Suppressor macrophage treated with lipopolysaccharide for 1 hour (primary cell): ENCODE measurements around the gene PCDH18.
"Not testable (repeated sequence)": the region's sequence is repeated elsewhere in the genome, so short reads cannot be mapped to it uniquely, and the experiment has no call there.

ENCODE experiments used
- DNase-seq, 3 donors: peaks; one replicate each; pipeline ENCODE4 v3.0.0-alpha.2; 2020 to 2022

Gene PCDH18

DNA sequence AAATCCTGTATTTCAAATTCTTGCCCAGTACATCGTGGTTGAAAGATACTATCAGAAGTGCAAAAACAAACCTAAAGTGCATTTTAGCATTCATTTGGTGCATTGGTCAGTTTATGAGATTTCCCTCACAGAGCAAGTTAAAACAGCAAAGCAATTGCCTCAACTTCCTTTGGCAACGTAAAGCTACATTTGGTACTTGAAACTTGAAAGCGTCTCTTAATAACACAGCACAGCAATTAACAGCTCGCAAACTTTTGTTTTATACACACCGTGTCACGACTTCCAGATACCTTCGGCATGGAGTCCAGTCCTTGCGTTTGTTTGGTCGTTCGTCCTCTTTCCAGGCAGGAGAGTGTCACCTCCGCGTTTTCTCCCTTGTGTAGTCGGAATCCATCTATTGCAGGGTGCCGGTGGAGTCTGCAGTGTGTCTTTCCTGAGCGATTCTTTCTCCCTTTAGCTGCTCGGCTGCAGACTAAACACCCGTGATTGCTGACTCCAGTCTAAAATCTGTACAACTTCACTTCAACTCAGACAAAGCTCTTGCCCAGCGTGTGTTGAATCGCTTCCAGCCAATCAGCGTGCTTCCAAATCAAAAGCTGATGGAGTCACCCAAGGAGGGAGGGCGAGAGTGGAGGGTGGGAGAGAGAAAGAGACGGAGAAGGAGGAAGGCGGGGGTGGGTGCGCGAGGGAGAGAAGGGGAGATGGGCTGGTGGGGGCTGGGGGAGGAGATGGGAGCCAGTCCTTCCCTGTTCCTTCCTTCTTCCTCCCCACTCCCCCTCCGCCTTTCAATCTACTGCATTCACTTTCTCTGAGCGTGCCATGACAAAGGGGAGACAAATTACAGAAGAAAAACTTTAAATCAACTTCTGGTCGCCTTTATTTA is at the start of gene PCDH18:
Gene PCDH18 (minus strand): TSS at position 509 of the 883 bp plus-strand sequence. CDS start 406 bp downstream, at position 103.
- no peak for DNase-seq

DNA sequence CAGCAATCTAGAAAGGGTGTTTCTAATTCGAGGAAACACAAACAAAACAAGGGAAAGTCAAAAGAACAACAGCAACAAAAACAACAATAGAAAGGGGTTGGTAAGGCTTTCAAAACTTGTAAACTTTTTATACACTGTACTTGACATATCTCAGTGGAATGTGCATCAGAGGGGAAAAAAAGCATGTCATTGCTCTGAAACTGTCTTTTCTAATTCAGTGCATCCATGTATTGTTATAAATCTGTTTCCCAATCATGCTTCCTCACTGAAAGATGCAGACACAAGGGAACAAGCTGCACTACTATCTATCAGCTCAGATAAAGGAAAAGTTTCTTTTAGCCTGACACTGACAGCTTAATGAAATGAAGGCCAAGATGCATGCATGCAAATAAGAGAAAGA is 44.2 kb upstream of the PCDH18 start:
- DNase-seq = no peak

DNA sequence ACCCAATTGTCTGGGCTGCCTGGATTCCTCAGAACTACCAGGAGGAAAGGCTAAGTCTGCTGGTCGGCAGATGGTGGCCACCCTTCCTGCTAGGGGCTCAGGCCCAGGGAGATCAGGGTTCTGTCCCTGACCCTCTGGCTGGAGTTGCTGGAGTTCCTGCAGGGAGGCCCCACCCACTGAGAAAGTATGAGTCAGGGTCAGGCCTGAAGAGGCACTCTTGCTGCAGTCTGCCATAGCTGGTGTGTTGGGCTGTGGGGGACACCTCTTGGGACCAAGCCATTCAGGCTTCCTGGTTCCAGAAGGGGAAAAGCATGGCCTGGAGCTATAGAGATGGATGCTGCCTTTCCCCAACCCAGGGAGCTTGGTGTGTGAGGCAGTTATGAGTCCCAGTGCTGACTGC is 40.4 kb upstream of the PCDH18 start:
- DNase-seq = no peak

- DNase-seq = no peak
These were observed 39.9 kb upstream of the PCDH18 start for GRCh38 chr4:137572163-137572562.

DNA sequence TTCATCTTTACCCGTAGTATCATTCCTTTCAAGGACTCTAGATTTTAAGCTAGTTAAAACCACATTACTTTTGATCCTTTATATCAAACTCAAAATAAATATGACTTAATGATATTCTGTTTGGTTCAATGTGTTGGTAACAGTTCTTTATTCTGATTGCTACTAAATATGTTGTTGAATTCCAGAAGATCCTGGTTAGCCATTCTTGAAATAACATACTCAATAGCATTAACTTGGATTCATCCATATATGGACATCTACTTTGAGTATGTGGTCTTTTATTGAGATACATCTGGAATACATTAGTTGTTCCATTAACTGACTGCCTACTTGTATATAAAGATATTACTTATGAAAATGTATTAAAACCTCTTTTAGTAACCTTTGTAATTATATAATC is 27.5 kb upstream of the PCDH18 start:
- DNase-seq = no peak

- no peak for DNase-seq
These were observed 26.7 kb upstream of the PCDH18 start for GRCh38 chr4:137558951-137559350.

DNA sequence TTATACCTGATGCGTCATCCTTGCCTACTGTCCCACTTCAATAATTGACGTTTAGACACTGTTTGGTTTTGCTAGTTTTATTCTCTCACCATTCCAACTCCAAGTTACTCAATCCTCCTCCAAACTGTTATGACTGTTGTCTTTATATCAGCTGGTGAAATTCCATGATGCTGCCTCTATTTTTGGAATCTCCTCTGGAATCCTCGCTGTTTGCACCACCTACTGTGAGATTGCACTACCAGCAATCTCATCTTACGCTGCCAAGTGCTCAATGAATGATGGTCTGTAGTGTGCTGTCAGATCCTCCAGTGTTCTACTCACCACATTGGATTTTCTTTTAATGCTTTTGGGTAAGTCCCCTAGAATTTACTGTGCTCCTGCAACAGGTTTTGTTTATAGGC is 13.2 kb upstream of the PCDH18 start:
- no peak for DNase-seq

GRCh38 chr4:137543648-137544047 is 11.4 kb upstream of the PCDH18 start:
- no peak for DNase-seq

GRCh38 chr4:137543198-137543597 is 10.9 kb upstream of the PCDH18 start:
- DNase-seq = no peak

DNA sequence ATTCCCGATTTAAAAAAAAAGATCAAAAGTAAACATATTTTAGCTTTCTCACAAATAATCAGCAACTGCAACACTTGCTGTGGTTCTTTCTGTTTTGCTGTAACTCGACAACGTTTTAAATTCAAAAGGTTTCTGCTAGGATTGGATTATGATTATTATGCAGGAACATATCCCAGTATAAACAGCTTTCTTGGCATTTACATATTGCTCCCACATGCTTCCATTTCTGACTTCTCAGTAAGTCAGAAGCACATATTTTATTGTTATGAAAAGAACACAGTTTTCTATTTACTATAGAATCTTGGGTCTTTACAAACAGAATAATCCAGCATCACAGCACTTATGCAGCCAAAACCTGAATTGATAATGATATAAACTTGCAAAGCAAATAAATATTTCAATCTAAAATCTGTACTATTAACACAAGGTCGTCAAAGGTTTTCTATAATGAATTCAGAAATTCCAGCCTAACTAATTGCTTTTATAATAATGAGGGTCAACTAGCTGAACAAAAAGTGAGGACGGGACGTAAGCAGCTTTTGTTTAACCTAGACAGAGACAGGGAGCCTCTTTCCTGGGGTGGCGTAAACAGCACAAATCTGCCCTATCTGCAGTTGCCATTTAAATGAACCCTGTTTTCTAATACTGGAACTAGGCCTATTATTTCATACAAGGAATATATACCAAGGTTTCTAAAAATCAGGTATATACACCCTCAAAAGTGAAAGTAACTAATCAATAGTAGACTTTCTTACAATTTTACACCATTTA is 9.8 kb upstream of the PCDH18 start:
- no peak for DNase-seq

GRCh38 chr4:137541181-137541580 is 8.9 kb upstream of the PCDH18 start:
- no peak for DNase-seq

DNA sequence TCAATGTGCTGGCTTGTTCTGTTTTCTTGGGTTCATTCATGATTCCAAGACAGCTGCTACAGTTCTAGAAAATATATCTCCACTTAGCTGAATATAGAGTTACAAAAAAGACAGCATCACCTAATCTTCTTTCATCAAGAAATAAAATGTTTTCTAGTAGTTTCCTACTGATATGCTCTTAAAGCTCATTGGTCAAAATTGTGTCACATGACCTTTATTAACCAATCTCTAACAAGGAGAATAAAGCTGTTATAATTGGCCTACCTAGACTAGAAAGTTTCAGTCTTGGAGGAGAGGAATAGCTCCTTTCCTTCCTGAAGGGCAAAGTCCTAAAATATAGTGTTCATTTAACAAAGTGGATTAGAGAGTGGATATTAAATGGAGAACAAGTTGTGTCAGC is 8.1 kb upstream of the PCDH18 start:
- DNase-seq = no peak

DNA sequence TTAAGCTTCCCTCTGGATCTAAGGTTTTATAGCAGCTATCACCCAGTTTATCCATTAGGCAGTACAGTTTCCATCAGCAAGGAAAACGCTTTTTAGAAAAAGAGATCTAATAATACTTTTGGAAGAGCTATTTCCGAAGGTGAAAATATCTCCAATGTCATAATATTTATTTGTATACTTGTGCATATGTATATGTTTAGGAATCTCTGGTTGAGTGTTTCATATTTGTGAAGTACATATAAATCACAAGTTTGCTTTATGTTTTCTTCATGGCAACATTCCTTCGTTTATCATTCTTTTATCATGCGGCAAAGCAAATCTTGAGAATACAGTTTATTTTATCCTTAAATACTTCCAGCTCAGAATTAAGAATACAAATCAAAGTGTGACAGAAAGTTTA is 6.2 kb upstream of the PCDH18 start:
- DNase-seq = no peak

DNA sequence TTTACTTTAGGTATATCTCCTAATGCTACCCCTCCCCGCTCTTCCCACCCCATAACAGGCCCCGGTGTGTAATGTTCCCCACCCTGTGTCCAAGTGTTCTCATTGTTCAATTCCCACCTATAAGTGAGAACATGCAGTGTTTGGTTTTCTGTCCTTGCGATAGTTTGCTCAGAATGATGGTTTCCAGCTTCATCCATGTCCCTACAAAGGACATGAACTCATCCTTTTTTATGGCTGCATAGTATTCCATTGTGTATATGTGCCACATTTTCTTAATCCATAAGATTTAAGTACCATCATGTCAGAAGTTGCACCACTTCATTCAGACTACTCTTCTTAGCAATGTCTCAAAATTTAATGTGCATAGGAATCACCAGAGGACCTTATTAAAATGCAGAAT is 5.5 kb upstream of the PCDH18 start:
- not testable (repeated sequence) for DNase-seq

DNA sequence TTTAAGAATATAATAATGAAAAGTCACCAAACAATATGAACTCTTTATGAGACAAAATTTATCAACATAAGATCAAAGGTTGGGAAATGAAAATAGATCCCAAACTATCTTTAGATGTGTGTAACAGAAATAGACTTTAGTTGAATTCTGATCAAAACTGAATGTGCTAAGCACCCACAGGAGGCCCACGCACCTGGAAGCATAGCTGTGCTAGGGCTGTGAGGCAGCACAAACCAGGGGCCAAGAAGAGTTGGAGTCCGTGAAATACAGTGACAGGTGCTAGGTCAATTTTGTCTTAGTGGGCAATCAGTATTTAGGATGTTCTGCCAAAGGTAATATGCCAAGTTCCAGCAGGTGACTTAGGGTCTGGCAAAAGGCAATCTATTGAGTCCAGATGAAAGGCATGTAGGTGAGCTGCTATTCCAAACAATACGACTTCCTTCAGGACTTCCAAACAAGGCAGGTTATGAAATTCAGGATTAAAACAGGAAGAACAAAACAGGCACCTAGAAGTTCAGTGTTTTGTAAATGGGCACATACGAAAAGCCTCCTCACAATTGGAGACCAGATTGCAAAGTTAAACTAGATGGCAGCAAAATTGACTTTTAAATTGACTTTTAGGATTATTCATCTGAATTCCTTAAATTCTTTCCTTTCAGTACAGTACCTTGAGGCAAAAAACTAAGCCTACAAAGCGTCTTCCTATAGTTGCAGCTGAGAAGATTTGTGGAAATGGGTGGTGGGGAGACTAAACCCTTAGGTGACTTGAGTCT is 4.7 kb upstream of the PCDH18 start:
- DNase-seq = no peak

DNA sequence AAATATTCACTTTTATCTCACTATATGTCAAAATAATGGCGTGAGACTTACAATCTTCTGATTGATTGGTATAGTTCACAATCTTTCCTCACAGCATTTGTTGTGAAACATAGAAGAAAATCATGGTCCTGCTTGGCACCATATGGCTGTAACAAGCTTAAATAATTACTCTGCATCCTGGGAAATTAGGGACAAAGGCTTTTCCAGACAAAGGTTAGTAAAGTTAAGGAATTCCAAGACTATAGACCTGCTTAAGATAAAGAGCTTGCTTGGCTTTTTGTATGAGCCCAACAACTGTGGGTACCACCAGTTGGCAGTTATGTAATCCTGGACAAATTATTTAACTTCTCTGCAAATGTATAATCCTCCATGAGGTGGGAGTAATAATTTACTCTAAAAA is 3.4 kb upstream of the PCDH18 start:
- DNase-seq = no peak

GRCh38 chr4:137534516-137534915 is 2.2 kb upstream of the PCDH18 start:
- DNase-seq = no peak

- DNase-seq = no peak
These were observed 1.6 kb upstream of the PCDH18 start for GRCh38 chr4:137533855-137534254.

DNA sequence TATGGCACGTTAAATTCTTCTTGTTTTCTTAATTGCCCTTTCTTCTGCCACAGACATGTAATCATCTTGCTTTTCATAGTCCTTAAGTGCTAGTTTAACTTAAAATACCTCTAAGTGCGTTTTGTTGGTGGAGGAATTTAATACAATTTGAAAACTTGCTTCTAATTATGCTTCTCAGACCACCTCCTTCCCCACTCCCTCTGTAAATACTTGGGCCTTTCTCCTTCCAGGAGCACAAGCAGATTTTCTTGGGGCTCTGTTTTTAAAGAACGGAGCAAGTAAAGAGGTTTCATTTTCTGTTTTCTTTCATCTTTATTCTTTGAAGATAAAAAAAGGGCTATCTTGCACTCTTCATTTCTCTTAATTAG is 559 bp upstream of the PCDH18 start:
- no peak for DNase-seq

DNA sequence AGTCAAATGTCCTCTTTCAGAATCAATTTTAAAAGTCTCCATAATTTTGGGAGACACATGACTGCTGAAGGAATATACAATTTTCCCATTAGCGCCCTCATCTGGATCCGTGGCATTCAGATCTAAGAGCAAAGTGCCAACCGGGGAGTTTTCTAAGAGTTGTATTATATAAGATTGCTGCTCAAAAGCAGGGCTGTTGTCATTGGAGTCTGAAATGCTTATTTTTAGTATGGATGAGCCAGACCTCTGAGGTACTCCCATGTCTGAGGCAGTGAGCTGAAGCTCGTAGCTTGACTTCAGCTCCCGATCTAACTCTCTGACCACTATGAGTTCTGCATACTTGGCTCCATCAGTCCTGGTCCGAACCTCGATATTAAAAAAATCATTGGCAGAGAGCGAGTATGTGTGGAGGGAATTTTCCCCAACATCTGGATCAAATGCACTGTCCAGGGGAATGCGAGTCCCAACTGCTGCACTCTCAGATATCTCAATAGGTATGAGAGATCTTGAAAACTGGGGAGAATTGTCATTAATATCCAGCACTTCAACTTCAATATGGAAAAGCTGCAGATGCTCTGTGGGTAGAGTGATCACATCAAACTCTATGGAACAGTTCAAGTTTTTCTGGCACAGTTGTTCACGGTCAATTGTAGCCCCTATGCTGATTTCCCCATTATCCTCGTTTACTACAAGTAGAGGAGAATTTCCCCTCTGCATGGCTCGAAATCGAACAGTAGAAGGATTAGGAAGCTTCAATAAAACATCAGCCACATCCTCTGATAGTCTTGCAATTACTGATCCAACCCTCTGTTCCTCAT is 917 bp downstream of the PCDH18 start:
- DNase-seq = no peak

- no peak for DNase-seq
These were observed 2.1 kb downstream of the PCDH18 start for GRCh38 chr4:137530176-137530575.

- DNase-seq = no peak
These were observed 2.9 kb downstream of the PCDH18 start for GRCh38 chr4:137529432-137529831.

GRCh38 chr4:137528673-137529072 is 3.6 kb downstream of the PCDH18 start:
- DNase-seq = no peak
